ENCODE data around the gene NPS.

The NPS gene

DNA sequence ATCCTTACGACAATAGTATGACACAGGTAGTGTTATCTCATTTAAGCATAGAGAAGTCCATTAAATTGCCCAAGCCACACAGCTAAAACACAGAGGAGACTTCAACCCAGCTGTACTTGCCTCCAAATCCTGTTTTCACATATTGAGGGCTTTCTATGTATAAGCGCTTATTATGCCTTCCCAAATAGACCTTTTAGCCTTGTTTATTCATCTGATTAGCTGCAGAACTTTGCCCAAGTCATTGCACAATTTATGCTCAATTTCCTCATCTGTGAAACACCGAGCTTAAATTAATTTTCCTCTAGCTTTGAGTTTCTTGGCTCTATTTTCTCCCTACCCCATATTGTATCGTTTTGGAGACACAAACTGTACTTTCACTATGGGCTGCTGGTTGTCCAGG is 15.5 kb downstream of the NPS start:
- H3K27ac ChIP-seq (ENCODE audit: low read depth, low read length) = no peak overlapping the region
- no peak overlapping the region for H3K4me3 ChIP-seq (ENCODE audit: low read length)
- no peaks in the 10 kb centered on the region for H3K36me3 ChIP-seq (ENCODE audit: control insufficient read depth, insufficient read depth, low read length)
- no peak overlapping the region for H3K9ac ChIP-seq (ENCODE audit: low read length)
- H3K27me3 ChIP-seq (ENCODE audit: control insufficient read depth, insufficient read depth, low read length) = no peaks in the 10 kb centered on the region
- H3K4me1 ChIP-seq (ENCODE audit: control insufficient read depth, insufficient read depth, low read length) = no peaks in the 10 kb centered on the region

DNA sequence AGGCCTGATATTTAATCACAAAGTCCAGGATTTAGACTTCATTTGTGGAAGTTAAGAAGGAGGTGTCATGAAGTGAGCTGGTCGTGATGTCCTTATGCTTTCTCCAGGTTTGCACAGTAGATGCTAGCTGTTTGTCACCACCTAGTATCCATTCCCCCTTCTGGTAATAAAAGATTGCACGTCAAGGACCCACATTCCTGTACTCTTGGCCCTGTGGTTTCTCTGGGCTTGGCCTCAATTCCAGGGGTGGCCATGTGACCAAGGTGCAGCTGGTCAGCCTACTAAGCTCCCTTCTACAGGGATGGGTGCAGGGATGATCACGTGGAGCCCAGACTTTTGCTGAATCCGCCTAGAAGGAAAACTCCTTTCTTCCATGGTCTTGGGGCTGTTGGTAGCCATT is 16.5 kb downstream of the NPS start:
- no peaks in the 10 kb centered on the region for H3K27me3 ChIP-seq (ENCODE audit: control insufficient read depth, insufficient read depth, low read length)
- no peak overlapping the region for H3K4me3 ChIP-seq (ENCODE audit: low read length)
- no peaks in the 10 kb centered on the region for H3K4me1 ChIP-seq (ENCODE audit: control insufficient read depth, insufficient read depth, low read length)
- H3K27ac ChIP-seq (ENCODE audit: low read depth, low read length) = no peak overlapping the region
- H3K36me3 ChIP-seq (ENCODE audit: control insufficient read depth, insufficient read depth, low read length) = no peaks in the 10 kb centered on the region
- no peak overlapping the region for H3K9ac ChIP-seq (ENCODE audit: low read length)

DNA sequence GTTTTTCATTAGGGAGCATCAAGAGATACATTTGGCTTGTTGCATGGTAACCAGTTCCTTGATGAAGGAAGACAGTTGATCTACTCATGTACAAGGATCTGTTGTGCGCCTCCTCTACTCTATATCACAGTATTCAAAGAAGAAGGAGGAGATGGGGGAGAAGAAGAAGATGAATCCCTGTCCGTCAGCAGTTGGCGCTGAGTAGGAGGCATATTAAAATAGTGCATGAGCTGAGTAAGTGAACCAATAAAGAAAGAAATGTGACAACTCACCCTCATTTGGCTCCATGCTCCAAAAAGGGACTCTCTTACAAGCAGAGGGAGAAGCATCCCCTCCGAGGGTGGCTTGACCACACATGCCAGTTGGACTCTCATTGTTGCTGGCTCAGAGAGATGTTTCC is 20.1 kb downstream of the NPS start:
- H3K27me3 ChIP-seq (ENCODE audit: control insufficient read depth, insufficient read depth, low read length) = no peaks in the 10 kb centered on the region
- no peak overlapping the region for H3K4me3 ChIP-seq (ENCODE audit: low read length)
- H3K4me1 ChIP-seq (ENCODE audit: control insufficient read depth, insufficient read depth, low read length) = no peaks in the 10 kb centered on the region
- no peak overlapping the region for H3K9ac ChIP-seq (ENCODE audit: low read length)
- H3K27ac ChIP-seq (ENCODE audit: low read depth, low read length) = no peak overlapping the region
- no peaks in the 10 kb centered on the region for H3K36me3 ChIP-seq (ENCODE audit: control insufficient read depth, insufficient read depth, low read length)

GRCh38 chr10:127570036-127570435 is 20.9 kb downstream of the NPS start:
- Histone ChIP-seq H3K9ac (ENCODE audit: low read length) (no peak overlapping the region), H3K27ac (ENCODE audit: low read depth, low read length) (no peak overlapping the region), H3K4me3 (ENCODE audit: low read length) (no peak overlapping the region), H3K36me3 (ENCODE audit: control insufficient read depth, insufficient read depth, low read length) (no peaks in the 10 kb centered on the region), H3K27me3 (ENCODE audit: control insufficient read depth, insufficient read depth, low read length) (no peaks in the 10 kb centered on the region), H3K4me1 (ENCODE audit: control insufficient read depth, insufficient read depth, low read length) (no peaks in the 10 kb centered on the region)

GRCh38 chr10:127571386-127571785 is 22.3 kb downstream of the NPS start:
- H3K9ac ChIP-seq (ENCODE audit: low read length) = no peak overlapping the region
- no peaks in the 10 kb centered on the region for H3K4me1 ChIP-seq (ENCODE audit: control insufficient read depth, insufficient read depth, low read length)
- no peaks in the 10 kb centered on the region for H3K27me3 ChIP-seq (ENCODE audit: control insufficient read depth, insufficient read depth, low read length)
- H3K4me3 ChIP-seq (ENCODE audit: low read length) = no peak overlapping the region
- H3K36me3 ChIP-seq (ENCODE audit: control insufficient read depth, insufficient read depth, low read length) = no peaks in the 10 kb centered on the region
- no peak overlapping the region for H3K27ac ChIP-seq (ENCODE audit: low read depth, low read length)

DNA sequence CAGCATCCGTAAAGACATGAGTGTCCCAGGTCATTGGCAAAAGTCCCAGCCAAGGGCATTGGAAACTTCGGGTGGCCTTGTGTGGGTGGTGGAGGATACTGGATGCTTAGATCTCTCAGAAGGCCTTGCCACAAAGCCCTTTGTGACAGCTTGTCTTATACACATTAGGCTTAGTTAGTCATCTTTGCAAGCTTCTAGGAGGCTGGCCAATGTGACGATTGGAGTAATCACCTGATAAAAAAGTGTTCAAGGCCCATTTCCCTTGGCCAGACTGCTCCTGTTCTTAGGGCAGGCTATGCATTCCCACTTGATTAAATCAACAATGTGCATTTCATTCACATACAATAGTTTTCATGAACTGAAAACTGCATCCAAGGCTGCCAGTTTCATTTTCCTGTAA is 26.9 kb downstream of the NPS start:
- no peaks in the 10 kb centered on the region for H3K27me3 ChIP-seq (ENCODE audit: control insufficient read depth, insufficient read depth, low read length)
- no peak overlapping the region for H3K4me3 ChIP-seq (ENCODE audit: low read length)
- no peaks in the 10 kb centered on the region for H3K4me1 ChIP-seq (ENCODE audit: control insufficient read depth, insufficient read depth, low read length)
- H3K27ac ChIP-seq (ENCODE audit: low read depth, low read length) = no peak overlapping the region
- no peaks in the 10 kb centered on the region for H3K36me3 ChIP-seq (ENCODE audit: control insufficient read depth, insufficient read depth, low read length)
- no peak overlapping the region for H3K9ac ChIP-seq (ENCODE audit: low read length)

DNA sequence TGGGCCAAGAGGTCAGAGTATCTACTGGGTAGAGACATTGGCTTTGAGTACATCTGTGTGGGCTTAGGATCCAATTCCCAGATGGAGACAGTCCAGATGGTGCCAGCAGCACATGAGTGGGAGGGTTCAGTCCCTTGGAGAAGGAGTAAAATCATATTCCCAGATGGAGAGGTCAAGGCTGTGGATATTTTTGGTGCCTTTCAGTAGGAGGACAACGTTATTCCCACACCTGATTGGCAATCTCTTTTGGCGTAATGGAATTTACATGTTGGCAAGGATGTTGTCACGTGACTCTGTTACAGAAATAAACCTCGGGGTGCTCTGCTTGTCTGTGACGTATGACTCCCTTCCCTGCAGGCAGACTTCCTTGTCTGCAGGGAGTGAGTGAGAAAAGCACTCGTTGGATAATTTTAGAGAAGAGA is 27.6 kb downstream of the NPS start:
- Histone ChIP-seq H3K4me3 (ENCODE audit: low read length) (no peak overlapping the region), H3K4me1 (ENCODE audit: control insufficient read depth, insufficient read depth, low read length) (no peaks in the 10 kb centered on the region), H3K36me3 (ENCODE audit: control insufficient read depth, insufficient read depth, low read length) (no peaks in the 10 kb centered on the region), H3K27ac (ENCODE audit: low read depth, low read length) (no peak overlapping the region), H3K9ac (ENCODE audit: low read length) (no peak overlapping the region), H3K27me3 (ENCODE audit: control insufficient read depth, insufficient read depth, low read length) (no peaks in the 10 kb centered on the region)

GRCh38 chr10:127577376-127578258 is 28.5 kb downstream of the NPS start:
- H3K4me1 ChIP-seq (ENCODE audit: control insufficient read depth, insufficient read depth, low read length) = no peaks in the 10 kb centered on the region
- H3K4me3 ChIP-seq (ENCODE audit: low read length) = no peak overlapping the region
- H3K27me3 ChIP-seq (ENCODE audit: control insufficient read depth, insufficient read depth, low read length) = no peaks in the 10 kb centered on the region
- no peak overlapping the region for H3K27ac ChIP-seq (ENCODE audit: low read depth, low read length)
- no peak overlapping the region for H3K9ac ChIP-seq (ENCODE audit: low read length)
- no peaks in the 10 kb centered on the region for H3K36me3 ChIP-seq (ENCODE audit: control insufficient read depth, insufficient read depth, low read length)

DNA sequence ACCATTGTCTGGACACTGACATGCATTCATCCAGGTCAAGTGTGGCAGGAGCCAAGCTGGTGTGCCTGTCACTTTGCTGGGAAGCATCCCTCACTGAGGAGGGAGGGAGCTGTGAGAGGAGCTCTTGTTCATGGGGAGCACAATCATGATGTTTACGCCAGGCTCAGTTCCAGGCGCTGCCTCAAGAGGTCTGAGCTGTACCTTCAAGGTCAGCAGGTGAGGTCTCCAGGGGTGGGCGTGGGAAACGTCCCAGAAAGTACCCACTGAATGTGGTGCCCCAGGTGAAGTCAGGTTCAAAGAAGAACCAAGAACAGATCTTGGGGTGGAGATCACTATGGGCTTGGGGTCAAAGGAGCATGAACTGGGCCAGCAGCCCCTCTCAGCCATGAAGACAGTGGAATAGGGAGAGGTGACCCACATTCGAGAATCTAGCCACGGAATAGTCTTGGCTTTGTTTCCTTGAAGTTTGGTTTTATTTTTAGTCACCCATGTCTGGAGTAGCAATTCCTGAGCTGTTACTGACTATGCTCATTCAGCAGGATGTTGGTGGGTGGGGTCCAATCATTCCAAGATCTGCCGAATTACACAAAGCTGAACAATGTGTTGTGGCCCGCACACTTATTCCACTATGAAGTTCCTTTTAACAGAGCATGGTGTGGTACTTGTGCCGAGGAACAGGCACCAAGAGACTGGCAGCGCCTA is 29.3 kb downstream of the NPS start:
- H3K9ac ChIP-seq (ENCODE audit: low read length) = no peak overlapping the region
- no peaks in the 10 kb centered on the region for H3K4me1 ChIP-seq (ENCODE audit: control insufficient read depth, insufficient read depth, low read length)

DNA sequence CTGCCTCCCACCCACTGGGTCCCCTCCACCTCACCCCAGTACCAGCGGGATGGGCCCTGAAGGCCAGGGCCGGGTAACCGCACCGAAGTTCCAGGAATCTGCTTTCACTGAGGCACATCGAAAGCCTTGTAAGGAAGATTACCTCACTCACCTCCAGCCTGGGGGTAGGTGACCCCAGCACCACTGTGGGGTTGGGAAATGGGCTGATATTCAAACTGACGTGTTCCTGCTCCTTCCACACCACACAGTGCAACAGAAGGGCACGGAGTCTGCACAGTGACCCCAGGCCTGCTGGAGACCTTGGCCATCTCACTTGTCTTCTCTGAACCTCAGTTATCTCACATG is 29.8 kb downstream of the NPS start:
- H3K27ac ChIP-seq (ENCODE audit: low read depth, low read length) = no peak overlapping the region
- H3K9ac ChIP-seq (ENCODE audit: low read length) = no peak overlapping the region

More for the DNA sequence above, 29.3 kb downstream of the NPS start:
- no peaks in the 10 kb centered on the region for H3K36me3 ChIP-seq (ENCODE audit: control insufficient read depth, insufficient read depth, low read length)
- no peak overlapping the region for H3K4me3 ChIP-seq (ENCODE audit: low read length)
- no peak overlapping the region for H3K27ac ChIP-seq (ENCODE audit: low read depth, low read length)
- no peaks in the 10 kb centered on the region for H3K27me3 ChIP-seq (ENCODE audit: control insufficient read depth, insufficient read depth, low read length)

DNA sequence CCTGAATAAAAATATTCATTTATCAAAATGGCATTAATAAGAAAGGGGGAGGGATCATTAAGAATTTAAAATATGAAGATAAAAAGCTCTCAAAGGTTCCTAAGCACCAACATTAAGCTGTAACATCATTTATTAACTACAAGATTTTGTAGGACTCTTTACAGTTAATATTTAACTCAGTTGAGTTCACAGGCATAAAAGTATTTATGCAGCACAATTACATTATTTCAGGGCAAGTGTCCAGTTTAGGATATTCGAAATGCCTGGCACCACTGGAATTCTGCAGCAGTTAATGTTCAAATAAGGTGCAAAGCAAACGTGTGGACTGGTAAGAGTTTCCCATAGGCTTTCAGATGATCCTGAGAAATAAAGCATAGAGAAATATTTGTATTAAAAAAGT is 30.5 kb downstream of the NPS start:
- no peaks in the 10 kb centered on the region for H3K27me3 ChIP-seq (ENCODE audit: control insufficient read depth, insufficient read depth, low read length)
- no peak overlapping the region for H3K4me3 ChIP-seq (ENCODE audit: low read length)
- H3K36me3 ChIP-seq (ENCODE audit: control insufficient read depth, insufficient read depth, low read length) = no peaks in the 10 kb centered on the region
- no peak overlapping the region for H3K27ac ChIP-seq (ENCODE audit: low read depth, low read length)
- H3K9ac ChIP-seq (ENCODE audit: low read length) = no peak overlapping the region
- no peaks in the 10 kb centered on the region for H3K4me1 ChIP-seq (ENCODE audit: control insufficient read depth, insufficient read depth, low read length)

More for the DNA sequence above, 29.8 kb downstream of the NPS start:
- no peaks in the 10 kb centered on the region for H3K27me3 ChIP-seq (ENCODE audit: control insufficient read depth, insufficient read depth, low read length)
- no peaks in the 10 kb centered on the region for H3K36me3 ChIP-seq (ENCODE audit: control insufficient read depth, insufficient read depth, low read length)
- H3K4me3 ChIP-seq (ENCODE audit: low read length) = no peak overlapping the region
- H3K4me1 ChIP-seq (ENCODE audit: control insufficient read depth, insufficient read depth, low read length) = no peaks in the 10 kb centered on the region

DNA sequence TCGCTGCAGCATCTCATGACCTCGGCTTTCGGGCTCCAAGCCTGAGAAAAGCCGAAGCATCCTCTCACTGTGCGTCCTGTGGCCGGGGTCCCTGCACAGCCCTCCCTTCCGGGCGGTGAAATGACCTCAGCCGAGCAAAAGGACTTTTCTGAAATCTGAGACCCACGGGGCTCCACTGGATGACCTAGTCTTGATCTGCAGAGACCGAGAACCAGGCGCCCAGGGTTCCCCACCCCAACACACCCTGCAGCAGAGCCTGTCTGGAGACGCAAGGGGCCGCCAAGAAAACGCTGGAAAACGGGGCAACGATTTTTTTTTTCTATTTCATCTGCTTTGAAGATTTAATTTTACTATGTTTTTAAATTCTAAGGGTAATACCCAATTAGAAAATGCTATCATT is 31.7 kb downstream of the NPS start:
- no peak overlapping the region for H3K4me3 ChIP-seq (ENCODE audit: low read length)
- no peaks in the 10 kb centered on the region for H3K36me3 ChIP-seq (ENCODE audit: control insufficient read depth, insufficient read depth, low read length)
- H3K4me1 ChIP-seq (ENCODE audit: control insufficient read depth, insufficient read depth, low read length) = no peaks in the 10 kb centered on the region
- no peak overlapping the region for H3K9ac ChIP-seq (ENCODE audit: low read length)
- H3K27me3 ChIP-seq (ENCODE audit: control insufficient read depth, insufficient read depth, low read length) = no peaks in the 10 kb centered on the region
- no peak overlapping the region for H3K27ac ChIP-seq (ENCODE audit: low read depth, low read length)

Measured in rectal smooth muscle tissue (tissue), 1 donor.